SJSA1 (cell line): ENCODE data around the gene RPUSD4. TPM values are rescaled to one million over a fixed set of nuclear protein-coding genes. Genes with fewer than 3 reads are reported as not detected.

Experiments used
- DNase-seq, 2 experiments: peaks; one replicate each; pipeline ENCODE4 v3.0.0-alpha.2; 2015 to 2020; ENCODE audit warnings: low spot score in 2 of 2, low read depth in 1 of 2
- H3K27ac ChIP-seq: fragments of 250-450 bp; sonication (Bioruptor Pico); 2 replicates; pipeline ENCODE4 v1.5.1; 2020; ENCODE audit warnings: mild to moderate bottlenecking, moderate library complexity
- H3K27me3 ChIP-seq: fragments of 250-450 bp; sonication (Bioruptor Pico); replicated peaks from 2 replicates; pipeline ENCODE4 v1.5.1; 2020; ENCODE audit warnings: mild to moderate bottlenecking, moderate library complexity
- H3K36me3 ChIP-seq: fragments of 250-450 bp; sonication (Bioruptor Pico); 2 replicates; pipeline ENCODE4 v1.5.1; 2020; ENCODE audit warnings: mild to moderate bottlenecking
- H3K4me1 ChIP-seq: fragments of 250-450 bp; sonication (Bioruptor Pico); replicated peaks from 2 replicates; pipeline ENCODE4 v1.6.1; 2021; ENCODE audit warnings: mild to moderate bottlenecking
- H3K4me3 ChIP-seq: fragments of 250-450 bp; sonication (Bioruptor Pico); 2 replicates; pipeline ENCODE4 v1.5.1; 2020; ENCODE audit warnings: mild to moderate bottlenecking
- H3K9me3 ChIP-seq: fragments of 250-450 bp; sonication (Bioruptor Pico); replicated peaks from 2 replicates; pipeline ENCODE4 v1.5.1; 2020; ENCODE audit warnings: mild to moderate bottlenecking
- total RNA-seq: library from RNA; depleted of rRNA; stranded (reverse); fragments of >200 nt; shearing (Covaris generic); gene quantifications from 2 replicates; pipeline ENCODE4 v1.2.3, GENCODE V29; 2014

Gene RPUSD4
- total RNA-seq, 1 experiment from 2014 or later: 17.5 TPM

DNA sequence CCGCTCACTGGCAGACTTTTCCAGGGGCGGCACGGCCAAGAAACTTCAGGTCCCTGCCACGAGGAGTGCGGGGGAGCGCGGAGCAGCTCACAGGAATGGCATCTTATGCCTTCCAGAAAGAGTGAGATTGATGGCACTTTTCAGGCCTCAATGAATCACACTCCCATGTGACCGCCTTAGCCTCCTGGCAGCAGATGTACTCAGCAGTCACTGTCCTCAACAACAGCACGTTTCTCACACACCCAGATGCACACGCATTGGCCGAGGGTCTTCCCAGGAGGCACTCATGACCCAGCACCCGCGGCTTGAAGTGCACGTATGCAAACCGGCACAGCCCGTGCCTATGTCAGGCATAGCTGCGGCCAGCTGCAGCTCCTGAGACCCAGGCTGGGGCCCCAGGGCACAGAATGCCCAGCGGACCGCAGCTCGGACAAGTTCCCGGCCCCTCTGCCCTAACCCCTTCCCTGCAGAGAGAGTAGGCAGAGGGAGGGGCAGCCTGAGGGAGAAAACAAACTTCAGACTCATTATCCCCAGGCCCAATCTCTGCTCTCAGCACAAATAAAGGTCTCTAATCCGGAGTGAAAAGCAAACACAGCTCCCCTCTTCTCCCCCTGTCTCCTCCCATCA, 48.3 kb downstream of the RPUSD4 start:
- no peak overlapping the region for H3K27ac ChIP-seq
- no peaks in the 10 kb centered on the region for H3K4me1 ChIP-seq
- no peaks in the 10 kb centered on the region for H3K36me3 ChIP-seq
- H3K27me3 ChIP-seq: no peaks in the 10 kb centered on the region
- no peak for DNase-seq
- H3K4me3 ChIP-seq: no peak overlapping the region
- H3K9me3 ChIP-seq: no peaks in the 10 kb centered on the region

DNA sequence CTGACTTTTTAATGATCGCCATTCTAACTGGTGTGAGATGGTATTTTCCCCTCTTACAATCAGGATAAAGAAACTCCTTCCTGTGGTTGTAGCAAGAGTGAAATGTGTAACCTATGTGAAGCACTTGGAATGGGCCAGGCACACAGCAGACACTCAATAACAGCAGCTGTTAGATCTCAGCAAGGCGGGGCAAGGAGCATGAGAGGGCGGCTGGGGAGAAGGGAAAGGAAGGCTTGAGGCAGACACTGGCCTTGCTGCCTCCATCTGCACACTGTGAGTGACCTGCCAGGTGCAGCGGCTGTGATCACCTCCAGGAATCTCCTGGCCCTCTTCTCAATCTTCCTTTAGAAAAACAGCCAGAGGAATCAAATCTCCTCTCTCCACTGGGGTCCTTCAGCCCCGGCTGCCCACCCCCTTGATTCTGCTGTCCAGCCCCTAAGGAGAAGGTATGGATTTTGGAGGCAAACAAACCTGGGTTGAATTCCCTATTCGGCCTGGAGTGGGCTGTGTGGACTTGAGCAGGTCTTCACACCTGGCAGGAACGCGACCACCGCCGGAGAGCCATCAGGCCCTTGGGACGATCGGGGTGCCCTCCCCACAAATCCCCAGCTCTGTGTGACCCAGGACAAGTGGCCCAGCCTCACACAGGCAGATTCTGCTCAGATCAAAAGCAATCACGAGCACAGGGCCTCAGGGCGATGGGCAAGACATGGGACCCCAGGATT, 49.0 kb downstream of the RPUSD4 start:
- Histone ChIP-seq H3K4me1 (no peaks in the 10 kb centered on the region), H3K36me3 (no peaks in the 10 kb centered on the region), H3K4me3 (no peak overlapping the region), H3K27ac (no peak overlapping the region), H3K27me3 (no peaks in the 10 kb centered on the region), H3K9me3 (no peaks in the 10 kb centered on the region)
- DNase-seq: no peak

DNA sequence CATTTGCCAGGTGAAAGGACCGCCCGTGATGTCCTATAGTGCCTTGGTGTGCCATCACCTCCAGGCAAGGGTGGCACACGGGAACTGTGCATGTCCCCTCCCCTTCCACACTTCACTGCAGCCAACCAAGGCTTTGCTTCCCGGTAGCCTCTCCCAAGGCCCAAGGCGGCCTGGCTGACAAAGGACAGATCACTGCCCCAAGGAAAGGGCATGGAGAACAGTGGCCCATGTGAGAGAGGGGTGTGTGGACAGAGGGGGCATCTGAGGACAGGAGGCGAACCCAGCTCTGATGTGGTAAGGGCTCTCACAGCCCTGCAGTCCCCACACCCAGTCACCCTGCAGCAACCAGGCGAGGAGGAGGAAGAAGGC, 50.4 kb downstream of the RPUSD4 start:
- Histone ChIP-seq H3K4me1 (no peaks in the 10 kb centered on the region), H3K36me3 (no peaks in the 10 kb centered on the region), H3K27me3 (no peaks in the 10 kb centered on the region), H3K27ac (no peak overlapping the region), H3K9me3 (no peaks in the 10 kb centered on the region), H3K4me3 (no peak overlapping the region)
- no peak for DNase-seq

DNA sequence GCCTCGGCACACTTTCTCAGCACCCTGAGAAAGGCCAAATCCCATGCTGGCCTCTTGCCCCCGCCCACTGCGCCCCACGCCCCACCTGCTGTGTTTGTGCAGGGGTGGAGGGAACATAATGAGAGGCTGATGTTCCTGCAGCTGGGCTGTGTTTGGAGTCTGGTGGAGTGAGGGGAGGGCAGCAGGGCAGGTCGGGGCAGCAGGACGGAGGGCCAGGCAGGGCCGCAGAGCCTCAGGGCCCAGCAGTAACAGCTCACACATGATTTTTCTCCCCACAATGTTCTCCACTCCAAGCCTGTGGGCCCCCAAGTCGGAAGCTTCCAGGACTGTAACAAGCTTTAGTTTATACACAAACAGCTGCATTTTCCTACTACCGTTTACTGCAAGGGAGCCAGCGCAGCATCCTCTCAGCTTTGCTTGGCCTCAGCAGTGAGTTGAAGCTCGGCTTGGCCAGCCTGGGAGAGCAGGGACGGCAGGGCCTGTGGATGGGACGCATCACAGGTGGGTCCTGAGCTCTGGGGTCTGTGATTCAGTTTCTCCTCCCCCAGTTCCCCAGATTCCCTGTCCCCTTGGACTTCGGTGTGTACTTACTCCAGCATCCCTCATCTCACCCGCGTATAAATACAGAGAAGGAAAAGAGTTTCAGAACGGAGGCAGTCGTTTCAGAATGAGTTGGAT, 51.0 kb downstream of the RPUSD4 start:
- no peak for DNase-seq
- Histone ChIP-seq H3K4me3 (no peak overlapping the region), H3K27ac (no peak overlapping the region), H3K27me3 (no peaks in the 10 kb centered on the region), H3K36me3 (no peaks in the 10 kb centered on the region), H3K9me3 (no peaks in the 10 kb centered on the region), H3K4me1 (no peaks in the 10 kb centered on the region)

DNA sequence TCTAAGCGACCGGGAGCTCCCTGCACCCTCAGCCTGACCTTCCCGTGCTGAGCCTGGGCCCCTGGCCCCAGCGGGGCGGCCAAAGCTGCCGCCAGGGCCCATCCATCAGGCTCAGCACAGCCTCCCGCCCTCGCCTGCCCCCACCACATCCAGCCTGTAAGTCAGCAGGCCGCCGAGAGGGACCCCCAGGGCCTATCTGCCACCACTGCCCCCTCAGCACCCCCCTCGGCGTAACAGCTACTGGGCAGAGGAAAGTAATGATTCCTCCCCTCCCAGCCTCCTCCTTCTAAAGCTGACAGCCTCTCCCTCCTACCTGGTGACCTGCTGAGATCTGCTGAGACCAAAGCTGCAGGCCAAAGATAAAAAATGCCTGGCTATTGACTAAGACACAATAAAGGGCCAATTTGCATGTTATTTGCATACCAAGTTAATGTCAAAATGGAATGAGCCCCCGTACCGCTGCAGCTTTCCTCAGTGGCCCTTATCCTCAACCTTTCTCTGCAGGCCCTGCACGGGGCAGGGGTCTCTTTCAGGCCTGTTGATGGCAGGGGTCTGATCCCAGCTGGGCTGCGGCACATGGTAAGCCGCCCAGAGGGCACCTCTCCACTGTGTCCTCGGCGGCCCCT, 51.6 kb downstream of the RPUSD4 start:
- Histone ChIP-seq H3K9me3 (no peaks in the 10 kb centered on the region), H3K4me1 (no peaks in the 10 kb centered on the region), H3K27me3 (no peaks in the 10 kb centered on the region), H3K36me3 (no peaks in the 10 kb centered on the region), H3K4me3 (no peak overlapping the region), H3K27ac (no peak overlapping the region)
- no peak for DNase-seq

DNA sequence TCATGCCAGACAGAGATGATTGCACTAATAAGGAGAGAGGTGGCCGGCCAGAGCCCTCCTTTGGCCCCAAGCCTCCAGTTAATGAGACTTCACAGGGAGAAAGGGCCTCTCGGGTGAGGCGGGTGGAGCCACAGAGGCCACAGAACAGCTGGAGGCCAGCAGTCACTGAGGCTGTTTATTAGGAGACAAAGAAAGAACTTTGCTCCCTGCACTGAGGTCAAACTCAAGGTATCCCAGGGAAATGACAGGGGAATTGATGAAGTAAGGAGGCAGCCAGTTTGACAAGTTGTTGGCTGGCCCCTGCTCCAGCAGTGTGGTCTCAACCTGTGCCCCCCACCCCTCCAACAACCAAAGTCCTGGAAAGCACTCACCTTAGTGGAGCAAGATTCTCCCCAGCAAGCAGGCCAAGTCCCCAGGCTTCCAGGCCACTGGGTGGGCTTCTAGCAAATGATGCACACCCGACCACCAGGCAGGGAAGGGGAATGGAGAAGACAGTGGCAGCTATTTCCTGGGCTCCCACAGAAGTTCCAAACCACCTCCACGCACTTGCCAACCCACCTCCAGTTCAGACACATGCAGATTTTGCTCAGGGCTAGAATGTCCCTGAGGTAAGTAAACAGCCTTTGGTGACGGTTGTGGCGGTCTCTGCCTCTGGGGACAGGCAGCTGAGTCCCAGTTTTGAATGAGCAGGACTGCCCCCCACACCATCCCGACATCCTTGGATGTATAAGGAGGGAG, 53.2 kb downstream of the RPUSD4 start:
- no peaks in the 10 kb centered on the region for H3K36me3 ChIP-seq
- no peak overlapping the region for H3K4me3 ChIP-seq

DNA sequence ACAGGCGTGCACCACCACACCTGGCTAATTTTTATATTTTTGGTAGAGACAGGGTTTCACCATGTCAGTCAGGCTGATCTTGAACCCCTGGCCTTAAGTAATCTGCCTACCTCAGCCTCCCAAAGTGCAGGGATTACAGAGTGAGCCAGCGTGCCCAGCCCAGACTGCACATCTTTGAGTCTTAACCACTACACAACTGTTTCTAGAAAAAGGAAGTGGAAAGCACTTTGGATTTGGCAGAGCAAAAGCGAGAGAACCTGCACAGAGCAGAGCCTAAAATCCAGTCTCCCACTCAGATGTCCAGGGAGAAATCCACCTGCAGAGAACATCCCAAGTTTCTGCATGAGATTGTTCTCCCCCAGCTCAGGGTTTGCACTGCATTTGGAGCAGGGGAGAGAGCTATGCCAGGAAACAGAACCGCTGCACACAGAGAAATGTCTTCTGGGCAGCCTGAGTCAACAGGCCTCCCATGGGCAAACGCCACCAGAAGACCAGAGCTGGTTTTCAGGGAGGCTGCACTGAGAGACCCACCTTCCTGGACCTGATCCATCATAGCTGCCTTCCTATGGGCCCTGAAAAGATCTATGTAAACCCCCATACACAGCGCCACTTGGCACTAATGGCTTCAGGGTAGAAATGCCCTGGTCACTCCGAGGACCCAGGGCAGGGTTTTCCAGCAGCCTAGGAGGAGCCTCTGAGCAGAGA, 54.0 kb downstream of the RPUSD4 start:
- DNase-seq: no peak
- H3K27me3 ChIP-seq: no peaks in the 10 kb centered on the region

More for the DNA sequence above, 53.2 kb downstream of the RPUSD4 start:
- Histone ChIP-seq H3K27me3 (no peaks in the 10 kb centered on the region), H3K27ac (no peak overlapping the region), H3K9me3 (no peaks in the 10 kb centered on the region), H3K4me1 (no peaks in the 10 kb centered on the region)
- no peak for DNase-seq

DNA sequence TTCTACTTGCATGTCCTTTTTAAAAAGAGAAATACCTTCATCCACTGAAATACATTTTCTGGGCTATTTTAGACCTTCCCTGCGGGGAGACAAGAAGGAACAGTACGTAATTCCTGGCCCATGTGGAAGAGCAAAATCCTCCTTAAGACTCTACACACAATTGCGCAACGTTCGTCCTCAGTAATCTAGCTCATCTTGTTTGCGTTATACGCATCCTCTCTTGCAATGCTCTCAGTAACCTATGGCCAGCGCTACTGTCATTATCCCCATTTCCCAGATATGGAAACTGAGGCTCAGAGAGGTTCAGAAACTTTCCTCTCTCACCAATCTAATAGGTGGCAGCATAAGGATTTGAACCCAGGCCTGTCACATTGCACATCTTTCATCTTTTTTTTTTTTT, 54.6 kb downstream of the RPUSD4 start:
- no peak for DNase-seq
- Histone ChIP-seq H3K36me3 (no peaks in the 10 kb centered on the region), H3K4me3 (no peak overlapping the region), H3K27me3 (no peaks in the 10 kb centered on the region), H3K27ac (no peak overlapping the region), H3K9me3 (no peaks in the 10 kb centered on the region), H3K4me1 (no peaks in the 10 kb centered on the region)

More for the DNA sequence above, 54.0 kb downstream of the RPUSD4 start:
- H3K36me3 ChIP-seq: no peaks in the 10 kb centered on the region
- no peaks in the 10 kb centered on the region for H3K4me1 ChIP-seq
- no peaks in the 10 kb centered on the region for H3K9me3 ChIP-seq
- no peak overlapping the region for H3K4me3 ChIP-seq
- no peak overlapping the region for H3K27ac ChIP-seq

DNA sequence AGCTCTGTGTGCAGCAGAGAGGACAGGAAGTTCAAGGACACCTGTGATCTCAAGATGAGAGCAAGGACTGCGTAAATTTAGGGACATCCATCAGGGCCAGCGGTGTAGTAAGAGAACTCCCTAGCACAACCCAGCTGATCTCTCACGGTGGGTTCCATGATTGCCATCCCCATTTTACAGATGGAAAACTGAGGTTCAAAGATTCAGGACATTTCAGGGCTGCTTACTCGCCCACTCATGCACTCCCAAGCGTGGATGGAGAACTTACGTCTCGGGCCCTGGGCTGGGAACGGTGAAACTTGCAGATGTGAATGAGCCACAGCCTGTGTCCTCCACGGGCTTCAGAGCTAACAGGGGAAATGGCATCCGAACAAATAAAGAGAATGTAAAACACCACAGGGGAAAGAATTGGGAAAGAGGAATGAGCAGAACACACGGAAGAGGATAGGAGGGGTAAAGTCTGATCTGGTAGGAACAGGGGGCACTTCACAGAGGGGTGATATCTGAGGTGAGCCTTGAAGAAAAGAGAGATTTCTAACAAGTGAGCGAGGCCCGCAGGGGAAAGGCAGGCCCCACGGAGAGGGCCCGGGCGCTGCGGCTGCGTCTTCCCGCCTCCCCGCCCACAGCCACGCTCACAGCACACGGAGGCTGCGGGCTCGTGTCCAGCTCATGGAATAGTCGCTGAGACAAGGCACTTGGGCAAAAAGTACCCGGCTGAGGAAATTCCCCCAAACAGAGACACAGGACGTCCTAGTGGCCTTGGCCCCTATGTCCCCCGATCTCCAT, 55.9 kb downstream of the RPUSD4 start:
- H3K9me3 ChIP-seq: no peaks in the 10 kb centered on the region
- no peaks in the 10 kb centered on the region for H3K27me3 ChIP-seq
- H3K36me3 ChIP-seq: no peaks in the 10 kb centered on the region
- no peaks in the 10 kb centered on the region for H3K4me1 ChIP-seq
- H3K27ac ChIP-seq: no peak overlapping the region
- DNase-seq: no peak
- H3K4me3 ChIP-seq: no peak overlapping the region

DNA sequence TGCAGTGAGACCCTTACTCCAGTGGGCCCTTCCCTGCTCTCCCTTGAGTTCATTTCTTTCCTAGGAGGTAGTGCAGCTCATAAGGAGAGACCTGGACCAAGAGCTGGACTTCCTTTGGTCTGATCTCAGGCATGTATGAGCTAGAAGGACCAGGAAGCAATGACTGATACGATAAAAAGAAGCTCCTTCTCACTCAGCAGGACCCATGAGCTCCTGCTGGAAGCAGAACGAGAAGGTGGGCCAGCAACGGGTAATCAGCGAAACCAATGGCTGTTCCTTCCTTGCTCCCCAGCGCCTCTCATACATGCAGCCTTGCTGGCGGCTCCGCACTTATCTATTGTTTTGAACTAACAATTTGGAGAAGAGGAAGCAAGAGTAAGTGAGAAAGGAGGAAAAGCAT, 56.8 kb downstream of the RPUSD4 start:
- no peaks in the 10 kb centered on the region for H3K27me3 ChIP-seq
- H3K9me3 ChIP-seq: no peaks in the 10 kb centered on the region
- H3K4me1 ChIP-seq: no peaks in the 10 kb centered on the region
- no peak overlapping the region for H3K27ac ChIP-seq
- H3K4me3 ChIP-seq: no peak overlapping the region
- no peaks in the 10 kb centered on the region for H3K36me3 ChIP-seq
- DNase-seq: no peak

DNA sequence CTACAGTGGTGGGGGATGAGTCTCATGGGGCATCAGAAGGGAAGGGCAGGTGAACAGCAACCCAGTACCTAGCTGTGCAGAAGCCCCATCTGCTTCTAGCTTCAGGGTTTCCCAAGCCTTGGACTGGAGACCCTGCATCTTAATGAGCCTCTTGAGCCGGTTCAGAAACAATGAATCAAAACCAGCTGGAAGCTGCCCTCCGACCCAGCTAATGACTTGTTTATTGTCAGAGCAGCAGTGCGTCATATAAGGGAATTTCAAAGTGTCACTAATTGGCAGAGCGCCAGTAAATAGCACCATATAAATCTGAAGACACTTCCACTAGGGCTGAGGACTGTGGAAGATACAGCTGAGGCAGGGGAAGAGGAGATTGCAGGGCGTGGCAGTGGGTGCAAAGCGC, 57.5 kb downstream of the RPUSD4 start:
- no peaks in the 10 kb centered on the region for H3K9me3 ChIP-seq
- H3K4me3 ChIP-seq: no peak overlapping the region
- no peak for DNase-seq
- no peak overlapping the region for H3K27ac ChIP-seq
- no peaks in the 10 kb centered on the region for H3K27me3 ChIP-seq
- H3K4me1 ChIP-seq: no peaks in the 10 kb centered on the region
- H3K36me3 ChIP-seq: no peaks in the 10 kb centered on the region

DNA sequence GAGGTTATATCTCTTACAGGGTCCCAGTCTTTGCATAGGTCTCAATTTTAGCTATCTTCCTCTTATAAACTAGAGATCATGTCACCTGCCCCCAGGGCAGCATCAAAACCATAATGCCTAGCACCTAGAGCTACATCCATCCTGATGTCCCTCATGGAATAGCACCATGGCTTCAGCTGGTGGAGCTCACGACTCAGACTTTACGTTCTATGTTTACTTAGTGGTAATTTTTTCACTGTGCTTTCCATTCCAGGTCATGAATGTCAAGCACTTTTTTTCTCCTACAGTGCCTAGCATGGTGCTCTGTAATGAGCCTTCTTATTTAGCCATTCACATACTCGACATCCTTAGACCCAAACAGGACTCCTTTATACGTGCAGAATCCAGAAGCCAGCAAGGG, 58.4 kb downstream of the RPUSD4 start:
- H3K9me3 ChIP-seq: no peaks in the 10 kb centered on the region
- H3K27me3 ChIP-seq: no peaks in the 10 kb centered on the region
- no peak overlapping the region for H3K27ac ChIP-seq
- H3K4me3 ChIP-seq: no peak overlapping the region
- H3K36me3 ChIP-seq: no peaks in the 10 kb centered on the region
- no peaks in the 10 kb centered on the region for H3K4me1 ChIP-seq
- no peak for DNase-seq
